ENCODE data around the gene SLC22A3. TPM values are rescaled to one million over a fixed set of nuclear protein-coding genes. Genes with fewer than 3 reads are reported as not detected.

SLC22A3 gene
- total and polyA plus RNA-seq, 2 donors (not counting 1 experiment from before 2014, with no cell fraction given): not detected

DNA sequence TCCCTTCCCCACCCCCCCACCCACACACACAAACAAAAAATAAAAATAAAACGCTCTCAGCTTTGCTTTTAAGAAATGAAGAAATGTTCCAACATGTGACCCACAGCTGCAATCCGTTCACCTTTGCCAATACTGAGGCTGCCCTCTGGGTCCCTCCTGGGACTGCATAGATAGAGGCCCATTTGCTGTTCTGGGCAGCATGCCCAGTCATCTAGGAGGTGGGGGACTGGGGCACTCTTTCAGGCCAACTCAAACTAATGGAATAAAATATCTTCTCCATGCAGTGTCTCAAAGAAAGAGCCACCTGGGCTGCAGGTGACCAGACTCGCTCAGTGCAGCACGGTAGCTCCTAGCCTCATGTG is 79.9 kb downstream of the SLC22A3 start:
- Histone ChIP-seq H3K36me3 (replicated peaks in 1 of 2; ENCODE audit: control extremely low read depth in 1 of 2, control insufficient read depth in 1 of 2, extremely low read depth in 1 of 2, insufficient read depth in 2 of 2, low read length in 1 of 2) (no peaks in the 10 kb centered on the region), H3K4me3 (ENCODE audit: control extremely low read depth in 1 of 5, extremely low read depth in 1 of 5, insufficient read depth in 1 of 5, low read depth in 2 of 5, low read length in 4 of 5) (no peak overlapping the region), H3K4me2 (replicated peaks; ENCODE audit: low read depth, low read length, poor library complexity, severe bottlenecking) (no peak overlapping the region), H4K20me1 (ENCODE audit: control insufficient read depth, insufficient read depth, low read length, poor library complexity, severe bottlenecking) (no peaks in the 10 kb centered on the region), H3K27me3 (replicated peaks in 1 of 4; ENCODE audit: control extremely low read depth in 1 of 4, control insufficient read depth in 3 of 4, insufficient read depth in 4 of 4, low read length in 3 of 4) (peaks cover 0 to 17% (median 13%) of the 10 kb centered on the region in 4 experiments), H2AFZ (ENCODE audit: insufficient read depth, low read depth, low read length, poor library complexity, severe bottlenecking) (no peak overlapping the region), H3K4me1 (ENCODE audit: control insufficient read depth in 2 of 2, insufficient read depth in 2 of 2, low read length in 2 of 2) (peaks cover 0 to 5% of the 10 kb centered on the region in 2 donors), H3K9ac (ENCODE audit: low read length) (no peak overlapping the region), H3K27ac (ENCODE audit: low read length in 2 of 2) (no peak overlapping the region), H3K9me3 (ENCODE audit: control extremely low read depth in 1 of 3, control insufficient read depth in 2 of 3, insufficient read depth in 1 of 3, low read length in 2 of 3) (no peaks in the 10 kb centered on the region), H3K79me2 (ENCODE audit: control insufficient read depth, insufficient read depth, low read length) (no peaks in the 10 kb centered on the region)
- ChIA-PET CTCF (no interaction called here), POLR2A (no interaction called here)
- peaks cover 41% of the 10 kb centered on the region for H3K27me3 Mint-ChIP-seq
- TF ChIP-seq, protein P1, sequence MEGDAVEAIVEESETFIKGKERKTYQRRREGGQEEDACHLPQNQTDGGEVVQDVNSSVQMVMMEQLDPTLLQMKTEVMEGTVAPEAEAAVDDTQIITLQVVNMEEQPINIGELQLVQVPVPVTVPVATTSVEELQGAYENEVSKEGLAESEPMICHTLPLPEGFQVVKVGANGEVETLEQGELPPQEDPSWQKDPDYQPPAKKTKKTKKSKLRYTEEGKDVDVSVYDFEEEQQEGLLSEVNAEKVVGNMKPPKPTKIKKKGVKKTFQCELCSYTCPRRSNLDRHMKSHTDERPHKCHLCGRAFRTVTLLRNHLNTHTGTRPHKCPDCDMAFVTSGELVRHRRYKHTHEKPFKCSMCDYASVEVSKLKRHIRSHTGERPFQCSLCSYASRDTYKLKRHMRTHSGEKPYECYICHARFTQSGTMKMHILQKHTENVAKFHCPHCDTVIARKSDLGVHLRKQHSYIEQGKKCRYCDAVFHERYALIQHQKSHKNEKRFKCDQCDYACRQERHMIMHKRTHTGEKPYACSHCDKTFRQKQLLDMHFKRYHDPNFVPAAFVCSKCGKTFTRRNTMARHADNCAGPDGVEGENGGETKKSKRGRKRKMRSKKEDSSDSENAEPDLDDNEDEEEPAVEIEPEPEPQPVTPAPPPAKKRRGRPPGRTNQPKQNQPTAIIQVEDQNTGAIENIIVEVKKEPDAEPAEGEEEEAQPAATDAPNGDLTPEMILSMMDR (IDR thresholded peaks at IDR 0.05): no peak
- TF ChIP-seq EZH2 (IDR thresholded peaks at IDR 0.05; ENCODE audit: borderline replicate concordance, insufficient read depth, low read depth, low read length, poor library complexity, severe bottlenecking): no peak
- ATAC-seq (ENCODE audit: low read depth): no peak
- H3K9me3 Mint-ChIP-seq (ENCODE audit: insufficient read depth): no peaks in the 10 kb centered on the region
- intact Hi-C loops (cut with micrococcal nuclease): no loop called here
- DNase-seq: no peak
- no peak overlapping the region for H3K4me3 Mint-ChIP-seq
- H3K4me1 Mint-ChIP-seq: peaks cover 2% of the 10 kb centered on the region
- H3K27ac Mint-ChIP-seq: no peak overlapping the region
- WGBS (ENCODE audit: insufficient coverage): 81% methylated on average over 3 of the region's 4 CpGs

DNA sequence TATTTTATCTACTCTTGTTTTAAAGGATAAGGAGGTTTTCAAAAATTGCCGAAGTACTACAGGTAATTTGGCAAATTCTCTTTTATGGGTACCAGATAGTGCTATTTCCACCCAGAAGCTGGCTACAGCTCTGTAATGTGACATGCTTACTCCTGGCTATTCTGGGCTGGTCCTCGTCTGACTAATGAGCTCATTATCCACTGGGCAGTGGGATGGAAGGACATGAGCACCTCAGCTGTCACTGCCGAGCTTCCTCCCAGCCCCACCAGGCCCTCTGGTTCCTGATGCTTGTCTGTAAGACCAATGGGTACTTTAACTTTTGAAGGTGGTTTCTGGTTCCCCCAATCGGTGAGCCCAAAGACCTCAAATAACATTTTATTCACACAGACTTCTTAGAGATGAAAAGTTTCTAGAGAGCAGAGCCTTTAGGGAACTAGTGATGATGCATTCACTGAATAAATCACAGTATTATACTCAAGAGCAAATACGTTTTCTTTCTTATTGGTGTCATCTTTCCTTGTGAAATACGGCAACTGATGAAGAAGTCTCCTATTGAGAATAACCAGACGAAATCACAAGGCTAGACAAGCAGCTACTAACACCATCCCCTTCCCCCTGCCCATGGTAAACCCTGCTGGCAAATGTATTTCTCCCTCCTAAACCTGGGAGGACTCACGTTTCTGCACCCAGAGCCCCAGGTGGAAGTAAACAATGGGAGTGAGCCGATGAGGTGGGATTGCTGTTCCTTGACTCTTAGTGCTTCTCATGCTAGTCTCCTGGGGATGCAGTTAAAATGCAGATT is 80.8 kb downstream of the SLC22A3 start:
- TF ChIP-seq, protein P1 (IDR thresholded peaks at IDR 0.05): no peak
- TF ChIP-seq EZH2 (IDR thresholded peaks at IDR 0.05; ENCODE audit: borderline replicate concordance, insufficient read depth, low read depth, low read length, poor library complexity, severe bottlenecking): no peak
- peaks cover 0 to 5% of the 10 kb centered on the region in 2 donors for H3K4me1 ChIP-seq (ENCODE audit: control insufficient read depth in 2 of 2, insufficient read depth in 2 of 2, low read length in 2 of 2)
- CTCF ChIA-PET: no interaction called here
- peaks cover 0 to 17% (median 13%) of the 10 kb centered on the region in 4 experiments for H3K27me3 ChIP-seq (replicated peaks in 1 of 4; ENCODE audit: control extremely low read depth in 1 of 4, control insufficient read depth in 3 of 4, insufficient read depth in 4 of 4, low read length in 3 of 4)
- H2AFZ ChIP-seq (ENCODE audit: insufficient read depth, low read depth, low read length, poor library complexity, severe bottlenecking): no peak overlapping the region
- H3K4me2 ChIP-seq (replicated peaks; ENCODE audit: low read depth, low read length, poor library complexity, severe bottlenecking): no peak overlapping the region
- H3K9ac ChIP-seq (ENCODE audit: low read length): no peak overlapping the region
- H4K20me1 ChIP-seq (ENCODE audit: control insufficient read depth, insufficient read depth, low read length, poor library complexity, severe bottlenecking): no peaks in the 10 kb centered on the region
- Mint-ChIP-seq H3K27ac (no peak overlapping the region), H3K4me1 (peaks cover 2% of the 10 kb centered on the region), H3K4me3 (no peak overlapping the region), H3K9me3 (ENCODE audit: insufficient read depth) (no peaks in the 10 kb centered on the region), H3K27me3 (peaks cover 48% of the 10 kb centered on the region)
- no peaks in the 10 kb centered on the region for H3K36me3 ChIP-seq (replicated peaks in 1 of 2; ENCODE audit: control extremely low read depth in 1 of 2, control insufficient read depth in 1 of 2, extremely low read depth in 1 of 2, insufficient read depth in 2 of 2, low read length in 1 of 2)
- intact Hi-C loops (cut with micrococcal nuclease): no loop called here
- no peak overlapping the region for H3K4me3 ChIP-seq (ENCODE audit: control extremely low read depth in 1 of 5, extremely low read depth in 1 of 5, insufficient read depth in 1 of 5, low read depth in 2 of 5, low read length in 4 of 5)
- 58% methylated on average over 4 of the region's 9 CpGs for WGBS (ENCODE audit: insufficient coverage)
- no peaks in the 10 kb centered on the region for H3K79me2 ChIP-seq (ENCODE audit: control insufficient read depth, insufficient read depth, low read length)
- H3K27ac ChIP-seq (ENCODE audit: low read length in 2 of 2): no peak overlapping the region
- POLR2A ChIA-PET: no interaction called here
- ATAC-seq (ENCODE audit: low read depth) (no peak), DNase-seq (no peak)
- H3K9me3 ChIP-seq (ENCODE audit: control extremely low read depth in 1 of 3, control insufficient read depth in 2 of 3, insufficient read depth in 1 of 3, low read length in 2 of 3): no peaks in the 10 kb centered on the region
